Measurements from ENCODE around the gene GNG12.

DNA sequence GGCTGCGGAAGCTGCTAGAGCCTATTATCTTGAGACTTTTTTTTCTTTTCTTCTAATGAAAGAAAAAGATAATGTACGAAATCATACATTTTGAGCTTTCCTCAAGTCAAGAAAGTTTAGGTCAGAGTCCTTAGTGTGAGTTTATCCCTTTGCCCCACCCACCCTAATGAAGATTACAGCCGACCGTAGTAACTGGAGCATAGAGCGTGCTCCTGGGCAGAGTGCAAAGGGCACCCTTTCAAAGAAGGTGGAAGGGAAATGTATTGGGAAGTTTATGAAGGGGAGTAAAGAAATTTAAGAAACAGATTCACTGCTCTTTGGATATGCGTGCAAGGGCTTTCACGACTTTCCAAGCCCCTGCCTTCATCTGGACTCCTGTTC lies 17.2 kb downstream of the GNG12 start:
- TF ChIP-seq, protein P1, sequence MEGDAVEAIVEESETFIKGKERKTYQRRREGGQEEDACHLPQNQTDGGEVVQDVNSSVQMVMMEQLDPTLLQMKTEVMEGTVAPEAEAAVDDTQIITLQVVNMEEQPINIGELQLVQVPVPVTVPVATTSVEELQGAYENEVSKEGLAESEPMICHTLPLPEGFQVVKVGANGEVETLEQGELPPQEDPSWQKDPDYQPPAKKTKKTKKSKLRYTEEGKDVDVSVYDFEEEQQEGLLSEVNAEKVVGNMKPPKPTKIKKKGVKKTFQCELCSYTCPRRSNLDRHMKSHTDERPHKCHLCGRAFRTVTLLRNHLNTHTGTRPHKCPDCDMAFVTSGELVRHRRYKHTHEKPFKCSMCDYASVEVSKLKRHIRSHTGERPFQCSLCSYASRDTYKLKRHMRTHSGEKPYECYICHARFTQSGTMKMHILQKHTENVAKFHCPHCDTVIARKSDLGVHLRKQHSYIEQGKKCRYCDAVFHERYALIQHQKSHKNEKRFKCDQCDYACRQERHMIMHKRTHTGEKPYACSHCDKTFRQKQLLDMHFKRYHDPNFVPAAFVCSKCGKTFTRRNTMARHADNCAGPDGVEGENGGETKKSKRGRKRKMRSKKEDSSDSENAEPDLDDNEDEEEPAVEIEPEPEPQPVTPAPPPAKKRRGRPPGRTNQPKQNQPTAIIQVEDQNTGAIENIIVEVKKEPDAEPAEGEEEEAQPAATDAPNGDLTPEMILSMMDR (IDR thresholded peaks at IDR 0.05) = no peak
- TF ChIP-seq EP300 (IDR thresholded peaks at IDR 0.05) (no peak), POLR2A (IDR thresholded peaks at IDR 0.05) (no peak)

Measured in upper lobe of left lung (tissue), 4 donors.